Measurements from ENCODE around the gene ARHGEF28.

- TF ChIP-seq CTCF (IDR thresholded peaks at IDR 0.05; ENCODE audit: poor library complexity, severe bottlenecking): no peak
- no peak for TF ChIP-seq EP300 (conservative IDR thresholded peaks at IDR 0.05; ENCODE audit: poor library complexity, severe bottlenecking)
- TF ChIP-seq SMC3 (conservative IDR thresholded peaks at IDR 0.05; ENCODE audit: poor library complexity): no peak
- TF ChIP-seq POLR2AphosphoS5 (IDR thresholded peaks at IDR 0.05): no peak
- no peak for TF ChIP-seq REST (IDR thresholded peaks at IDR 0.05; ENCODE audit: borderline replicate concordance)
- TF ChIP-seq EZH2 (IDR thresholded peaks at IDR 0.05; ENCODE audit: borderline replicate concordance, insufficient read depth, low read length, poor library complexity, severe bottlenecking): no peak
- TF ChIP-seq RAD21 (conservative IDR thresholded peaks at IDR 0.05): no peak
- TF ChIP-seq TAF1 (IDR thresholded peaks at IDR 0.05; ENCODE audit: low read depth): no peak
Observed at GRCh38 chr5:73673161-73673591, 47.2 kb downstream of the ARHGEF28 start.

Data from neural cell (in vitro differentiated cells).